GM10248 (cell line): ENCODE measurements around the gene ENKUR.

Experiments
- CTCF ChIA-PET: fragments of 300-600 bp; sonication (Branson Sonifier 250); formaldehyde crosslinking; extraction: SDS; loops from one replicate; lab custom pipeline; 2021; ENCODE audit warnings: antibody characterized with exemption; lab: Yijun Ruan, JAX
- POLR2A ChIA-PET: fragments of 350-650 bp; sonication (Branson Sonifier 250); formaldehyde crosslinking; extraction: SDS; loops from one replicate; lab custom pipeline; 2020; ENCODE audit warnings: antibody characterized with exemption; lab: Yijun Ruan, JAX
- DNase-seq: peaks from one replicate; pipeline ENCODE4 v3.0.0; 2012; ENCODE audit errors: extremely low spot score
- TF ChIP-seq, protein P1 (sequence below): IDR thresholded peaks from 2 replicates; pipeline ENCODE4 v1.5.1; 2012; ENCODE audit warnings: mild to moderate bottlenecking, low read depth; ENCODE audit errors: extremely low read depth, missing control alignments, control extremely low read depth

The ENKUR gene

DNA sequence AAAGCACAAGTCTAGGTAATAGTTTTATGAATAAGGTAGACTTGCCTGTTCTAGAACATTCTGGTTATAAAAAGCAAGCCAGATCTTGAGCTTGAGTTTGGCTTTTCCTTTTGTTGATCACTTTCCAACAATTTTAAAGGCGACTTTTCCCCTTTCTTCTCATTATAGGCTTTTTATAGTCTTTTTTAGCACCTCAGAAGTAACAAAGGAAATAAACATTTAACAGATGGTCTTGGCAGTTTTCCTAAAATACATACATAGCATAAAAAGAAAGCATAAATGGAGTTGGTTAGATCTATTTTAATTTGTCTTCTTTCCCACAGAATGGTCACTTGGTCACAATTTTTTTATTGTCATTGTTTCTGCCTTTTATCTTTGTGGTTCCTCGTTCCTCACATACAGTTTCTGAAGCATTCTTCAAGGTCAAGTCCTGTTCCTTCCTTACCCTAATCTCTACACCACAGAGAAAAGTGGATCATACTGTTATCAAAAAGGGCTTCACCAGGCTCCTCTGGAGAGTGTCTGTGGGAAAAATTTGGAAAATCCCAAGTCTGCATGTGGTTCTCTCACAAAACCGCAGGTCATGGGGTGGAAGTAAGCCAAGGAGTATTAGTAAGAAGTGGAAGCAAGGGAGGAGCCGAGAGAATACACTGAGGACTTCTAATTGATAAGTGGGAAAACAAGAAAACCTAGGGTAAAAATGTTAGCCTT is 31.8 kb upstream of the ENKUR start:
- TF ChIP-seq, protein P1, sequence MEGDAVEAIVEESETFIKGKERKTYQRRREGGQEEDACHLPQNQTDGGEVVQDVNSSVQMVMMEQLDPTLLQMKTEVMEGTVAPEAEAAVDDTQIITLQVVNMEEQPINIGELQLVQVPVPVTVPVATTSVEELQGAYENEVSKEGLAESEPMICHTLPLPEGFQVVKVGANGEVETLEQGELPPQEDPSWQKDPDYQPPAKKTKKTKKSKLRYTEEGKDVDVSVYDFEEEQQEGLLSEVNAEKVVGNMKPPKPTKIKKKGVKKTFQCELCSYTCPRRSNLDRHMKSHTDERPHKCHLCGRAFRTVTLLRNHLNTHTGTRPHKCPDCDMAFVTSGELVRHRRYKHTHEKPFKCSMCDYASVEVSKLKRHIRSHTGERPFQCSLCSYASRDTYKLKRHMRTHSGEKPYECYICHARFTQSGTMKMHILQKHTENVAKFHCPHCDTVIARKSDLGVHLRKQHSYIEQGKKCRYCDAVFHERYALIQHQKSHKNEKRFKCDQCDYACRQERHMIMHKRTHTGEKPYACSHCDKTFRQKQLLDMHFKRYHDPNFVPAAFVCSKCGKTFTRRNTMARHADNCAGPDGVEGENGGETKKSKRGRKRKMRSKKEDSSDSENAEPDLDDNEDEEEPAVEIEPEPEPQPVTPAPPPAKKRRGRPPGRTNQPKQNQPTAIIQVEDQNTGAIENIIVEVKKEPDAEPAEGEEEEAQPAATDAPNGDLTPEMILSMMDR: no peak
- CTCF ChIA-PET: interaction anchor here (1.3 kb wide), 1 partner anchor 11 kb away, joined by 4 read pairs; no protein-coding TSS in a partner anchor
- no peak for DNase-seq
- POLR2A ChIA-PET: no interaction called here

DNA sequence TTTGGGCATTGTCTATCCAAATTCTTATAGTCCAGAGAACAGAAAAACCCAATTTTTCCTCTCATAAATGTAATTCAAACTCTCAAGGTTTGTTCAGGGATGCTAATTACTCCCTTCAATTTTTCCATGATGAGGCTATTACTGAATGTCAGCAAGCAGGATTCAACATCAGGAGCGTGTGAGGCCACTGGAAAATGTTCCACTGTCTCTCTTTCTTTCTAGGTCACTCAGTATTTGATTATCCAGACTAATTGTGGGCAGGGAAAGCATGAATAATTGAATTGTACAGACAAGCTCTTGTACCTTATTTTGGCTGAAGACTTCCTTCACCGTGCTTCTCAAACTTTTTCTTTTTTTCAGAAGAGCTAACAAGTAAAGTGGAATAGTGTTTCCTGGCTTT is 31.1 kb upstream of the ENKUR start:
- ChIA-PET CTCF (interaction anchor here (1.3 kb wide), 1 partner anchor 10 kb away, joined by 4 read pairs; no protein-coding TSS in a partner anchor), POLR2A (no interaction called here)
- no peak for DNase-seq
- TF ChIP-seq, protein P1: no peak

DNA sequence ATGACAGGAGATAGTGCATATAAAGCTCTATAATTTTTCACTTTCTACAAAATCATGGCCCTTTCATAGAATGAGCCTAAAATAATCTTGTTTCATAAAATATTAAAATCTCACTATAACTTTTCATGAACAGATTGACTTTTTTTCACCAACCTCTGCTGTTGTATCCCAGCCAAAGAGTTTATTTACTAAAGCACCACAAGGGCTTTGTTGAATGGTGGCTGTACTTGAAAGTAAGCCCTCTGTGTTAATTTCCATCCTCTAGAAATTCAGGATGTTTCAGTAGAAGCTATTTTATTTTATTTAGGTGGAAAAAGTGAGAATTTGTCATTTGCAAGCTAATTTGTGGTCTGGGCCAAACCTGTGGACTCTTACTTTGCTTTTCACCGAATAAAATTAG is 30.7 kb upstream of the ENKUR start:
- ChIA-PET CTCF (interaction anchor here (1.3 kb wide), 1 partner anchor 10 kb away, joined by 4 read pairs; no protein-coding TSS in a partner anchor), POLR2A (no interaction called here)
- no peak for DNase-seq
- TF ChIP-seq, protein P1: no peak

DNA sequence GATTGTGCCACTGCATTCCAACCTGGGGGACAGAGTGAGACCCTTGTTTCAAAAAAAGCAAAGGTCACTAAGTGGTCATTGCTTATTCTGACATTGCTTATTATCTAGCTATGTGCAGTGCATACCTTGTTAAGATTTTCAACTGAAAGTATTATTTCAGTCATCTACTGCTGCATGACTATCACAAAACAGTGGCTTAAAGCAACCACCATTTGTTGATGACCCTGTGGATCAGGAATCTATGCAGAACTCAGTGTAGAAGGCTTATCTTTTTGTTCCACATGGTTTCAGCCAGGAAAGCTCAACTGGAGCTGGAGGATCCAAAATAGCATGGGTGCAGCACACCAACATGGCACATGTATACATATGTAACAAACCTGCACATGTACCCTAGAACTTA is 23.6 kb upstream of the ENKUR start:
- ChIA-PET CTCF (interaction anchor here (0.8 to 1.5 kb wide), 4 partner anchors 9 to 41 kb away, joined by 3 to 7 read pairs (median 4); no protein-coding TSS in a partner anchor), POLR2A (no interaction called here)

DNA sequence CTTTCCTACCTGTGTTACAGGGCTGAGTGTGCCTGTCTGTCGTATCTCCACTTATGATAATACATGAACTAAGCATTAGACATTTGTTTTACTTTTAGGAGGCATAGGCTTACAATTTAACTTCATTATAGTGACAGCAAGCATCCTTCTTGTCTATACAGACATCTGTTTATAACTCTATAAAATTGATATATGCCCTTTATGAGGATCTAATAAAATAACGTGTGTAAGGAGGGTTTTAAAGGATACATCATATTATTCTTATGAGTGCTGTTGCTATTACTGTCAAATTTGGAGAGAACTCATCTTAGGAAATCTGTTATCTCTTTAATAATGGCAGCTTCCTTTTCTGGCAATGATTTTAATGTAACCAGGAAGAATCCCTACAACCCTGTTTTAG is 22.4 kb upstream of the ENKUR start:
- CTCF ChIA-PET: no interaction called here
- no peak for DNase-seq
- POLR2A ChIA-PET: no interaction called here
- TF ChIP-seq, protein P1: no peak

More for the DNA sequence above, 23.6 kb upstream of the ENKUR start:
- no peak for DNase-seq
- TF ChIP-seq, protein P1: no peak

DNA sequence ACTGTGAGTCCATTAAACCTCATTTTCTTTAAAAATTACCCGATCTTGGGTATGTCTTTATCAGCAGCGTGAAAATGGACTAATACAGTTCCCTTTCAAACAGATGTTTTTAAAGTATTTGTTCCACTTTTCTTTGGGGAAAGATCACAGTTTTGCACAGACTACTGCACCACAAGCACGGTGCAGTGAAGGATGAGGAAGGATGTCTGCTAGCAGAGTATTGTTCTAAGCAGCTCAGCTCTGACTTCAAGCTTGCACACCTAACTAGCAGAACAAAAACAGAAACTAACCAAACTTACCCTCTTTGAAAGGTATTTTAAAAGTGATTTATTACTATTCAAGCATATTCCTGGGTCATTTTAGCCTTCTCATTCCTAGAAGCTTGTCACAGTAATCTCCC is 20.4 kb upstream of the ENKUR start:
- DNase-seq: no peak
- TF ChIP-seq, protein P1: no peak
- ChIA-PET CTCF (interaction anchor here (1.2 kb wide), 1 partner anchor 11 kb away, joined by 4 read pairs; no protein-coding TSS in a partner anchor), POLR2A (no interaction called here)
